Midbrain (tissue), 1 donor: ENCODE results near the gene CASZ1.

Source experiments
- DNase-seq: peaks from one replicate; lab custom pipeline; 2025; lab: John Stamatoyannopoulos, UW

Gene CASZ1

GRCh38 chr1:10635992-10636391, 160.5 kb downstream of the CASZ1 start:
- DNase-seq, result no peak

- no peak for DNase-seq
These were observed 161.2 kb downstream of the CASZ1 start for GRCh38 chr1:10635085-10635896.

- no peak for DNase-seq
These were observed 161.9 kb downstream of the CASZ1 start for GRCh38 chr1:10634428-10635084.

- no peak for DNase-seq
These were observed 162.4 kb downstream of the CASZ1 start for GRCh38 chr1:10634075-10634427.

- DNase-seq, result no peak
These were observed 163.0 kb downstream of the CASZ1 start for GRCh38 chr1:10633416-10633815.

- DNase-seq, result no peak
These were observed 163.8 kb downstream of the CASZ1 start for GRCh38 chr1:10632691-10633090.

- DNase-seq, result no peak
These were observed 164.4 kb downstream of the CASZ1 start for GRCh38 chr1:10631811-10632593.

GRCh38 chr1:10631121-10631810, 165.2 kb downstream of the CASZ1 start:
- DNase-seq, result no peak

GRCh38 chr1:10630661-10631120, 165.8 kb downstream of the CASZ1 start:
- no peak for DNase-seq

GRCh38 chr1:10629816-10630571, 166.5 kb downstream of the CASZ1 start:
- no peak for DNase-seq

GRCh38 chr1:10629091-10629815, 167.2 kb downstream of the CASZ1 start:
- no peak for DNase-seq

- no peak for DNase-seq
These were observed 167.8 kb downstream of the CASZ1 start for GRCh38 chr1:10628685-10629084.

- no peak for DNase-seq
These were observed 169.5 kb downstream of the CASZ1 start for GRCh38 chr1:10626791-10627410.

- DNase-seq, result no peak
These were observed 170.2 kb downstream of the CASZ1 start for GRCh38 chr1:10626131-10626731.

GRCh38 chr1:10625554-10625953, 170.9 kb downstream of the CASZ1 start:
- no peak for DNase-seq

- no peak for DNase-seq
These were observed 171.4 kb downstream of the CASZ1 start for GRCh38 chr1:10625076-10625475.

GRCh38 chr1:10624256-10625050, 172.0 kb downstream of the CASZ1 start:
- no peak for DNase-seq

- DNase-seq, result no peak
These were observed 172.7 kb downstream of the CASZ1 start for GRCh38 chr1:10623686-10624145.
